Hematopoietic multipotent progenitor cell (in vitro differentiated cells): Measurements from ENCODE around the gene BICD1. TPM values are rescaled to one million over a fixed set of nuclear protein-coding genes. Genes with fewer than 3 reads are reported as not detected.
"Not testable (repeated sequence)": the region's sequence is repeated elsewhere in the genome, so short reads cannot be mapped to it uniquely, and the experiment has no call there.

Experiments
- DNase-seq, 3 donors: peaks; one replicate each; pipeline ENCODE4 v3.0.0-alpha.2; 2011 to 2015; ENCODE audit warnings: low read depth in 2 of 3, low spot score in 2 of 3
- total RNA-seq: library from RNA; depleted of rRNA; stranded (reverse); fragments of >200 nt; gene quantifications from one replicate; pipeline ENCODE4 v1.2.3, GENCODE V29; 2012

Gene BICD1
- 18.3 TPM for total RNA-seq

DNA sequence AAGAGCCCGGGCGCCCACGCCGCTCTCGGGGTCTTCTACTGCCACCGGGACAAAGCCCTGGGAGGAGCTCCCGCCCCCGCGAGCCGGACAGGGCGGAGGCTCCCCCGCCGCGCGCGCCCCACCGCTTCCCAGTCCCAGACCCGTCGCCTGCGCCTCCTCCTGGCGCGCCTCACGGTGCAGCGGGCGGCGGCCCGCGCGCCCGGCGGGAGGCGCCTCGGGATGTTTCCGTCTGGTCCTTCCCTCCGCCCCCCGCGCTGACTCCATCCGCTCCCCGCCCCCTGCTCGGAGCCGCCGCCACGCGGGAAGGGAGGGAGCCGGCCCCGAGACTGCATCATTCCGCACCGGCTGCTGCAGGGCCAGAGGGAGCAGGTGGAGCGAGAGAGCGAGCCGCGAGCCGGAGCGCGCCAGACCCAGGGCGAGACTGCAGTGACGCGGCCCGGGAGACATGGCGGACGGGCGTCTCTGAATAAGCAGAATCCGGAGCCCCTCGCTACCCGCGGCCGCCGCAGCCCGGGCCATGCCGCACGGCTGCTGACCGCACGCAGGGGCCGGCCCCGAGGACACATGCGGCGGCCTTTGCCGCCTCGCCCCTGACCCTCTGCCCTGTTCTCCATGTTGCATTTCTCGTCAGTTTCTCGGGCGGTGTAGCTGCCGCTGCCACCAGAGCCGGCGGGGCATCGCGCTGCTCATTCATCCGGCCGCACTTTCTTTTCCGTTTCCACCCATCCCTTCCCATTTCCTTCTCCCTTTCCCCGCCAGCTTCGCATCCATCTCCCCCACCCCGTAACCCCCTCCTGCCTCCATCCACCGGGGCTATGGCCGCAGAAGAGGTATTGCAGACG, at the start of gene BICD1:
Gene BICD1 (plus strand): TSS at position 331 of the 842 bp plus-strand sequence. CDS start 485 bp downstream, at position 816.
- DNase-seq, result peak; percentile 42 to 89 (median 88)

DNA sequence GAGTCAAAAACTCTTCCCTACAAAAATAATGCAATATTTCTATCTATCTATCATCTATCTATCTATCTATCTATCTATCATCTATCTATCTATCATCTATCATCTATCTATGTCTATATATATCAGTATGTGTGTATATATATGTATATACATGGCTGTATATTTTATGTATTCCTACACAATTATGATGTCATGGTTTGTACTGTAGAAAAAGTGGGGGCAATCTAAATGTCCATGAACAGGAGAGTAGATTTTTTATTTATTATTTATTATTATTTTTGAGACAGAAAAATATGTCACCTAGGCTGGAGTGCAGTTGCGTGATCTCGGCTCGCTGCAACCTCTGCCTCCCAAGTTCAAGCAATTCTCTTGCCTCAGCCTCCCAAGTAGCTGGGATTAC, 45.6 kb upstream of the BICD1 start:
- DNase-seq, result no peak

DNA sequence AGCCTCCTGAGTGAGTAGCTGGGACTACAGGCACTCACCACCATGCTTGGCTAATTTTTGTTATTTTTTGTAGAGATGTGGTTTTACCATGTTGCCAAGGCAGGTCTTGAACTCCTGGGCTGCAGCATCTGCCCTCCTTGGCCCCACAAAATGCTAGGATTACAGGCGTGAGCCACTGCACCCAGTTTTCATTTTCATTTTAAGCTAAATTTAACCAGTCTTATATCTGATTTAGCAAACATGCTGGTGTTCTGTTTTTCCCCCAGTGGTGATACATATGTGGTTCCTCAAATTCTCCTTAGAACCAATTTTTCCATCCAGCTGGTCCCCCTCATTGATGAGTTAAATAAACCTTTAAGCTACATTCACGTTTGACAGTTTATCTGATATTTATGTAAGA, 43.8 kb upstream of the BICD1 start:
- DNase-seq, result peak in 1 of 3 donors; percentile 48

DNA sequence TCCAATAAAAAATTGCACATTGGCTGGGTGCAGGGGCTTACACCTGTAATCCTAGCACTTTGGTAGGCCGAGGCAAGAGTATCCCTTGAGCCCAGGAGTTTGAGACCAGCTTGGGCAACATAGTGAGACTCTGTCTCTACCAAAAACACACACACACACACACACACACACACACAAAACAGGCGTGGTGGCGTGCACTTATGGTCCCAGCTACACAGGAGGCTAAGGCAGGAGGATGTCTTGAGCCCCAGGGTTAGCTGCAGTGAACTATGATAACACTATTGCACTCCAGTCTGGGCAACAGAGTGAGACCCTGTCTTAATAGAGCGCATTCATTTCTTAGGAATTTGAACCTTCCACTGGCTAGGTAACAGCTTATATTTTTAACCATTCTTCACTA, 42.9 kb upstream of the BICD1 start:
- no peak for DNase-seq

DNA sequence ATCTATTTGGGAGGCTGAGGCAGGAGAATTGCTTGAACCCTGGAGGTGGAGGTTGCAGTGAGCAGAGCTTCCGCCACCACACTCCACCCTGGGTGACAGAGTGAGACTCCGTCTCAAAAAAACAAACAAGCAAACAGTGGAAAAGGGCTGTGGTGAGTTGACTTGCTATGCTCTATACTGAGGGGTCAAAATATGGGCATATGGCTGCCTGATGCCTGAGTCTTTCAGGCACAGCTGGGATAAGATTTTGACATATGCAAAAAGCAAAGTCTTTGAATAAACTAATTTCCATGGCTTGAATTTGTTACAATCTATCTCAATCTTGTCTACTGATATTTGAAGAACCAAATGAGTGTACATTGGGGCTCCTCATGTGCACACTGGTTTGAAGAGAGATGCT, 40.4 kb upstream of the BICD1 start:
- DNase-seq, result no peak

DNA sequence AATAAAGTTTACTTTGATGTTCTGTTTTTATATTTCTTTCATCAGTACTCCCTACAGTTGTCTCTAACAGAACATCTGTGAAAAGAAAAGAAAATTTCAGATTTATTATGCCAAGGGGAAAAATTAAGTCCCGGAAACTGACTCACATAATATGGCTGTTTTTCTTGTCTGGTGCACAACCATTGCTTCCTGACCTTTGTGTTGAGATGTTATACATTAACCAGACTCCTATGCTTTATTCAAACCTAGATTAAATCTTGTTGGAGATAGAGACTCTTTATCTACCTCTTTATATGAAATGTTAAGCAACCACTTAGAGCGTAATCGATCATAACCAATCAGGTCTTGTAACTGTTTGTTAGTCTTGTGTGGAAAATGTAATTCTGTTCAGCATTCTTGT, 37.6 kb upstream of the BICD1 start:
- DNase-seq, result no peak

DNA sequence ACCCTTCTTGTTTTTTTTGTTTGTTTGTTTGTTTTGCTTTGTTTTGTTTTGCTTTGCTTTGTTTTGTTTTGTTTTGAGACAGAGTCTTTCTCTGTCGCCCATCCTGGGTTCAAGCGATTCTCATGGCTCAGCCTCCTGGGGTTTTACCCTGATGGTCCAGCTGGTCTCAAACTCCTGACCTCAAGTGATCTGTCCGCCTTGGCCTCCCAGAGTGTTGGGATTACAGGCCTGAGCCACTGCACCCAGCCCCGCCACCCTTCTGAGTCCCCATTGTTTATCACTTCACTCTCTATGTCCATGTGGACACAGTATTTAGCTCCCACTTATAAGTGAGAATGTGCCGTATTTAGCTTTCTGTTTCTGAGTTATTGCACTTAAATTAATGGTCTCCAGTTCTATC, 36.9 kb upstream of the BICD1 start:
- no peak for DNase-seq

DNA sequence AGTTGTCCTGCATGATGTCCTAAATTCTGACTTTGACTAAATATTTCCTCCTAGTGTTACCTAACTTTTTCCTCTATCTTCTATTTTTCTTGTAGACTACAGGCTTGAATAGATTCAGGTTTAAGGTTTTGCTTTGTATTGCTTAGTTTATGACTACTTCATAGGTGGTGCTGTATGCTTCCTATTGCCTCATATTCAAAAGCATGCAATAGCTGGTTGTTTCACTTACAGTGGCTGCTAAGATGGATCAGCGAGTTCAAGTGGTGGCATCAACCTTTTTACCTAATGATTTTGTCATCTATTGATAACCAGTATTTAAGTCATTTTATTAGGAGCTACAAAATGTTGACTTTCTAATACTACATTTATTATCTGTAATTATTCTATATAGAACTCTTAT, 36.3 kb upstream of the BICD1 start:
- DNase-seq, result no peak

DNA sequence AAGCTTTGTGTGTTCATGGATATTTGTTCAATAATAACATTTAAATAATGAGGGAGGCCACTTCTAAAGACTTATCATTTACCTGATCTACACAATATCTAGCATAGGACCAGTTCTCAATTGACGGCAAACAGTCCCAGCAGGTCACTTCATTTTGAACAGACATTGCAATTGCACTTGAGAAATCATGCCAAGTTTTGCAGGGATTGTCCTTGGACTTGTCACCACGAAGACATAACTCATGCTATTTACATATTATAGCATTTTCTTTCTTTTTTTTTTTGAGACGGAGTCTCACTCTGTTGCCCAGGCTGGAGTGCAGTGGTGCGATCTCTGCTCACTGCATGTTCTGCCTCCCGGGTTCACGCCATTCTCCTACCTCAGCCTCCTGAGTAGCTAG, 34.5 kb upstream of the BICD1 start:
- DNase-seq, result no peak

DNA sequence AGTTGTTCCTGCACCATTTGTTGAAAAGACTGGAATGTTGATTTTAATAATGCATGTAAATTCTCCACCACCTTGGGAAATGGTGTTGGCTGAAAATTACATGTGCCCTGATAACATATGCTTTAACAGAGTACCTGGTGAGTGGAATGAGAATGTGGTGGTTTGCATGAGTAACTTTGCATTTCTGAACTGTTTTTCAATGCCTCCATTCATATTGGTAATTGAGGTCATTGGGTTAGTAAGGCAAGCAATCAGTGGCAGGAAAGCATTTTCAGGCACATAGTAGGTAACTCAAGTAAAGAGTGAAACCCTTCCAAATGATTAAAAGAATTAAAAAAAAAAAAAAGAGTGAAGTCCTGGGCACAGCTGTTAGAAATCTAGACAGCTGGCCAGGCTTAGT, 32.2 kb upstream of the BICD1 start:
- DNase-seq, result no peak

DNA sequence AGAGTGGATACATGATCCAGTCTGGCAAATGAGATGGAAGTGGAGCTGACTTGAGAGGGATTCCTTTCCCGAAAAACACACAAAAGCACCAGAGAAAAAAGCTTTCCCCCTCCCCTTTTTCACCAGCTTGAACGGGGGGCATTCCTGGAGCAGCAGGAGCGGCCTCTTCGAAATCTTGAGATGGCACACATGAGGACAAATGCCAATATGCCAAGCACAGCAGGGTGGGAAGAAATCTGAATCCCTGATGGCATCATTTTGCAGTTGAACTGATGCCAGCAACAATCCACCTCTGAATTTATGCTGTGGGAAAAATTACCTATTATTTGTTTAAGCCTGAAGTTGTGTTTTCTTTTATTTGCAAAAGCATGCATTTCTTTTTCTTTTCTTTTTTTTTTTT, 29.7 kb upstream of the BICD1 start:
- no peak for DNase-seq

DNA sequence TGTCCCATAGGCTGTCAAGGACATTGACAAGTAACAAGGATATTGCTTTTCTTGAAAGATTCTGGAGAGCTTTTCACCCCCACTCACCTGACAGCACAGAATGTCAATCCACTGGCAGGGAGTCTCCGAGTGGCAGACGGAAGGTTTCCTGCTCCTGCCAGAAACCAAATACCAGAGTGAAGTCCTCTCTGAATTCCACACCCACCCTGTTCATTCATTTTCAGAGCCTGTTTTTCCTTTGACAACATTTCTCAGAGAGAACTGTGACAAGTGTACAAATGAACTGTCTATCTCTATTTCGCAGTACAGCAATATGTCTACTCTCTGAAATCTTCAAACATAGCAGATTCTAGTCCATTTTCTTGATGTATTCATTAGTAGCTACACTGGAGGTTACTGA, 26.2 kb upstream of the BICD1 start:
- no peak for DNase-seq

DNA sequence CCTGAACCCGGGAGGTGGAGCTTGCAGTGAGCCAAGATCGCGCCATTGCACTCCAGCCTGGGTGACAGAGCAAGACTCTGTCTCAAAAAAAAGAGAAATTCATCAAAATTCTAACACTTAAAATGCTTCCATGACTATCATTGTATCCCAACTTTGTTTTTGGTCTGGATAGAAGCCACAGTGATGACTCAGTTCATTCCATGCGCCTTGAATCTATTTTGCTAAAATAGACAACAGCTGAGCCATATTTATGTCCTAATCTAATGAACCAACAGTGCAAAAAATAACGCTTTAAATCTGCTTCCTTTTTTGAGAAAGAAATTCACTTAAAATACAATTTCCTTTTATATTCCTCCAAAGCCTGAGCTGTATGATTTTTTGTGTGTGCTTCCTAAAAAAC, 23.2 kb upstream of the BICD1 start:
- DNase-seq, result no peak

DNA sequence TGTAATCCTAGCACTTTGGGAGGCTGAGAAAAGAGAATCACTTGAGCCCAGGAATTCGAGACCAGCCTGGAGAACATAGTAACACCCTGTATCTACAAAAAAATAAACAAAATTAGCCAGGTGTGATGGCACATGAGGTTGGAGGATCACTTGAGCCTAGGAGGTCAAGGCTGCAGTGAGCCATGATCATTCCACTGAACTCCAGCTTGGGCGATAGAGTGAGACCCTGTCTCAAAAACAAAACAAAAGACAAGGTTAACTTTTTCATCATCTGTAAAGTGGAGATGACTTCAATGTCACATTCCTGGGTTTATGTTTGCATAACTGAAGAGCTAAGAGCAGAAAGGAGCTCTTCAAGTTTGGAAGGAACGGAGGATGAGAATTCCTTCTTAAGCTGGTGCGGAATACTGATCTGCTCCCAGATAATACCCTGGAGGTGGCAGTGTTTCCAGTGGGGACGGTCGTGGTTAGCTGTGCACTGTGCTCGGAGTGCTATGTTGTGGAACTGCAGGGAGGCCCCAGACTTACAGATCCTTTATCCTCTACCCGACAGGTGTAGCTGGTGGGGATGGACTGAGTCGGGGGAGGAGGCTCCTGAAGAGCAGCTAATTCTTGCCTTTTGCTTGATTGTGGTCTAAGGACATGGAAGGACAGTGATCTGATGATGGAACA, 22.5 kb upstream of the BICD1 start:
- DNase-seq, result no peak

DNA sequence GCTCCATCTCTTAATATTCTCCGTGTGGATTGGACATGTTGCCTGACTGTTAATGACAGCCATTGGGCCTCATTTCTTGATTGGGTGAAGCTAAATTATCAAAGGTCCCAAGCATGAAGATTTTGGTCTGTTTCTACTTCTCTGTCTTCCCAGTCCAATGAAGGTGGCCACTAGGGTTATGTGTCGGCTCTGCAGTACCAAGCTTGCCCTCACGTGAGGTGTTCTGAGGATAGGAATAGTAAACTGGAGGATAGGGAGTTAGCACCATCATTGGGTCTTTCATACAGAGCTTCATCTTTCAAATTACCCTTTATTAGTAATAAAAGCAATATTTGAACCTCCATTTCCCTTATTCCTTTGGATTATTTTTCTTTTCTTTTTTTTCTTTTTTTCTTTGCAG, 21.9 kb upstream of the BICD1 start:
- no peak for DNase-seq

DNA sequence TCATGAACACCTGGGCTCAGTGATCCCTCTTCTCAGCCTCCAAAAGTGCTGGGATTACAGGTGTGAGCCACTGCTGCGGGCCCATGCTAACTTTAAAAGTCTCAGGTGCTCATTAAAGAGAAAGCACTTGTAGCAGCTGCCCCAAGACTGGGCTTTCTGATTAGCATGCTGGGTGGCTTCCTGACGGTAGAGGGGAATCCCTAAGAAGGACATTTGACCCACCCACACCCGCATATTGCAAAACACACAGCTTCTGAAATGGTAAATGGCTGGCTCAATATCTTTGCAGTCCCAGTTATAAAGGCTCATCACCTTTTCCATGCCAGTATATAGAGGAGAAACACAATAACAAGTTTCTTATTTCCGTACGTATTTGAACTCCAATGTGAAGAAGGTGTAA, 19.3 kb upstream of the BICD1 start:
- no peak for DNase-seq

DNA sequence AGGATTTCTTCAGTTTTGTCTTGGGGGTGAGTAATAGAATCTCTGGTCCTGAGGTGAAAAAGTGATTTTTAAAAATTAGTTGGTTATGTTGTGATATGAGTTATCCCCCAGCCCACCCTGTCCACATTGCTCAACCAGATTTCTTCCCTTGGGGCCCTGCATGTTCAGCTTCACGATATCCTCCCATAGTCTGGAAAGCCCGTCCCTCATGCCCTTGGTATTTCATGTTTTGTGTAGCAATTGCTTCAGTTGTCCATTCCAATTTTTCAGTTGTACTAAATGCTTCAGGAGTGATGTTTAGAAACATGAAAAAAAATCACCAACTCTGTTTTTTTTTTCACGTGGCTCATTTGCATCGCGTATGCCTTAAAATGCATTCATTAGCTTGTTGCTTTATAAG, 17.5 kb upstream of the BICD1 start:
- no peak for DNase-seq

DNA sequence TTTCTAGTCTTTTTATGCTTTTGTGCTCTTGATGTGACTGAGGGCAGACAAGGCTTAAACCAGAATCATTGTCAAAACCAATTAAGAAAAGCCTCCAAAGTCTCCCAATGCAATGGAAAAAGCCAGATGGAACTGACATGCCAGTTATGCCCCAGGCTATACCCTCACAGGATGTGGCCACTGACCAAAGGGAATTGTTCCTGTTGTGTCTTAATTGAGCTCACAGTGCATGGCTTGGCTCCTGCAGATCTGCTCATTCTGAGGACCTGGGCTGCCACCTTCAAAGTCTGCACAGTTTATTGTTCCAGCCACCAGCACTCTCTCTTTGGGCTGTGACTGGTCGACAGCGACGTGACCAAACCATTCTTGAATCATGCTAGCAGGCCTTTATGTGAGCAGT, 17.1 kb upstream of the BICD1 start:
- no peak for DNase-seq

DNA sequence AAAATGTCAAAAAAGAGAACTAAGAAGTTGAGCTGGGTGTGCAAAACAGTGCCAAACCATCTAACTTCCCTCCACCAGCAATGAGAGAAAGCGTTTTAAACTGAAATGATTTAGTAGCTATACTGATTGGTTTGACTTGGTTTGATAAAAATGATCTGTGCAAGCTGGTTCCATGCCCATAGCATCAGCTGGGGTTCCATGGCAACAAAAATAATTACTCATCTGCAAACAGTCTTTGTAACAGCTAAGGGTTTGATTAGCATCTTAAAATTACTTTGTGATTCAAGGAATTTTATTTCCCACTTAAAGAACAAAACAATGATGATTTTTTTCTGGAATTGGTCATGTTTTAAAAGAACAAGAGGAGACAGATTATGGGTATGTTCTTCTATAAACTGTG, 15.0 kb upstream of the BICD1 start:
- no peak for DNase-seq

DNA sequence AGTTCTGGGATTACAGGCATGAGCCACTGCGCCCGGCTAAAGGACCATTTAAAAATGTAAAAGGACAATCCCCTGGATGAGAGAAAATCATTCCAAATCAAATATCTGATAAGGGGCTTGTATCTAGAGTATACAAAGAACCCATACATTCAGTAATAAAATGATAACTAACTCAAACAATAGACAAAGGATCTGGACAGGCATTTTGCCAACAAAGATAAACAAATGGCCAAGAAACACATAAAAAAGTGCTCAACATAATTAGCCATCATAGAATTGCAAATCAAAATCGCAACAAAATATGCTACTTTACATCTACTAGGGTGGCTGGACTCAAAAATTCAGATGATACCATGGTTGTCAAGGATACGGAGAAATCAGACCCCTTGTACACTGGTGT, 8.5 kb upstream of the BICD1 start:
- DNase-seq, result no peak

DNA sequence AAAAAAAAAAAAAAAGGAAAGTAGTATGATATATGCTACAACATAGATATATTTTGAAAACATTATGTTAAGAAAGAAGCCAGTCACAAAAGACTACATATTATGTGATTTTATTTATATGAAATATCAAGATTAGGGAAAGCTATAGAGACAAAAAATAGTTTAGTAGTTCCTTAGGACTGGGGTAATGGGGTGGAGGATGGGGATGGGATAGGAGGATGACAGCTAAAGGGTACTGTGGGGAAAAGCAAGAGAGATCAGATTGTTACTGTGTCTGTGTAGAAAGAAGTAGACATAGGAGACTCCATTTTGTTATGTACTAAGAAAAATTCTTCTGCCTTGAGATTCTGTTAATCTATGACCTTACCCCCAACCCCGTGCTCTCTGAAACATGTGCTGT, 7.4 kb upstream of the BICD1 start:
- DNase-seq, result not testable (repeated sequence)

DNA sequence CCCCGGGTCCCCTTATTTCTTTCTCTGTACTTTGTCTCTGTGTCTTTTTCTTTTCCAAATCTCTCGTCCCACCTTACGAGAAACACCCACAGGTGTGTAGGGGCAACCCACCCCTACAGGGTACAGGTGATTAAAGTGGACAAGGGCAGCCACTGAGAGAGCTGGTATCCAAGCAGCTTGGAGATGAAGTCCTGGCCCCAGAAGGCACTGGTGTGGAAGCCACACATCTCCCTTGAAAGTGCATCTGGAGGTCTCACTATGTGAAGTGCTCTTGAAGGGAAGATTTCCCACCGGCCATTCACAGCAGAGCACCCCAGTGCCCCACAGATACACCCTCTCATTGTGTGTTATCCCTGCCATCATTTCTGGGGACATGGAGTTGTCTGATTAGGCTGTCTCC, 6.3 kb upstream of the BICD1 start:
- no peak for DNase-seq
